A549 treated with AZD9567 at 1 μM for 4 hours (cell line): ENCODE data around the gene BDKRB1. TPM values are rescaled to one million over a fixed set of nuclear protein-coding genes. Genes with fewer than 3 reads are reported as not detected.

Experiments used
- total RNA-seq: library from RNA; stranded (reverse); fragments of 200-300 nt; extraction: Qiagen RNA extraction; gene quantifications from 5 replicates; pipeline ENCODE4 v1.2.3, GENCODE V29; 2022; ENCODE audit not compliant: insufficient read depth

Gene BDKRB1
- 0.36 to 0.40 TPM (median 0.38 TPM) in 4 of 5 replicates, not detected in the other for total RNA-seq

DNA sequence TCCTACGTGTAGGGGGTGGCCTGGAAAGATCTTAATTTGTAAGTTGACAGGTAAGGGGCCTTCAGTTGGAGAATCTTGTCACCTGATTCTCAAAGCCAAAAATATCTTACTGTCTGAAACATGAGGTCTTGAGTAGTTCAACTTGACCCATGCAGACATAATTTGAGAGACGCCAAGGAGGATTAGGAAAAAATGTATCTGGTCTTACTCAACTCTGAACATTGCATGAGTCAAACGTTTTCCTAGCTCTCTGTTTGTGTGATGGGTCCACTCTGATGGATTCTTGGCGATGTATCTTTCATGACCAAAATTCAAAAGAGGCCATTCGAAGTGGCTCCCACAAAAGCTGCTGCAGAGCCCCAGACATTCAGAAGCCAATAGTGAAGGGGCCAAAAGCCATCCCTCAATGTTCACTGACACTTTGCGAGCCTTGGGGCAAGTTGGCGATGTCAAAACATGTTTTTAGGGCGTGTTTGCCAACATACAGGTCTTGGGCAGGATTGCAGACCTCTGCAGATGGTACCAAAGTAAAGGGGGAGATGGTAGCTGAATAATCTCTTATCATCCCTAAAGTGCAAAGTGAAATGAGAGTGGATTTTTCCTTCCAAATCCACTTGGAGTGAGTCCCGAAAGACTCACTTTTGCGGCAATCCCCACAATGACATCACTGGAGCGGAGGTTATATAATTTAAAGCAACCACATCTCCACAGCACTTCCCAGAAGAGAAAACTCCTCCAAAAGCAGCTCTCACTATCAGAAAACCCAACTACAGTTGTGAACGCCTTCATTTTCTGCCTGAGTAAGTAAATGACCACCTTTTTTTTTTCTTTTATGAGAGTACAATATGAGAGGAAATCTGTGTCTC is at the start of gene BDKRB1:
Gene BDKRB1, plus strand, starts transcription at position 710 of the 866 bp plus-strand sequence. CDS start 7,473 bp downstream, outside the sequence.

Other genes starting within 250 kb of the BDKRB1 start
- gene C14orf132, start 216.8 kb upstream of the BDKRB1 start, total RNA-seq = 1.6 to 5.6 TPM (median 5.3 TPM) in 5 replicates
- 0.76 to 0.94 TPM (median 0.88 TPM) in 5 replicates for gene BDKRB2, start 51.4 kb upstream of the BDKRB1 start, total RNA-seq
- 6.9 to 8.5 TPM (median 8.0 TPM) in 5 replicates for gene ATG2B, start 107.1 kb downstream of the BDKRB1 start, total RNA-seq
- 22.5 to 38.9 TPM (median 28.1 TPM) in 5 replicates for gene GSKIP, start 107.3 kb downstream of the BDKRB1 start, total RNA-seq
- 1.1 to 2.5 TPM (median 2.3 TPM) in 5 replicates for gene AK7, start 135.9 kb downstream of the BDKRB1 start, total RNA-seq
- 76.3 to 87.4 TPM (median 86.2 TPM) in 5 replicates for gene PAPOLA, start 246.2 kb downstream of the BDKRB1 start, total RNA-seq